ENCODE data around the gene POLDIP3. TPM values are rescaled to one million over a fixed set of nuclear protein-coding genes. Genes with fewer than 3 reads are reported as not detected.
"Not testable (repeated sequence)": the region's sequence is repeated elsewhere in the genome, so short reads cannot be mapped to it uniquely, and the experiment has no call there.

POLDIP3 gene
- total RNA-seq, 1 donor from 2014 or later: 34.9 TPM

DNA sequence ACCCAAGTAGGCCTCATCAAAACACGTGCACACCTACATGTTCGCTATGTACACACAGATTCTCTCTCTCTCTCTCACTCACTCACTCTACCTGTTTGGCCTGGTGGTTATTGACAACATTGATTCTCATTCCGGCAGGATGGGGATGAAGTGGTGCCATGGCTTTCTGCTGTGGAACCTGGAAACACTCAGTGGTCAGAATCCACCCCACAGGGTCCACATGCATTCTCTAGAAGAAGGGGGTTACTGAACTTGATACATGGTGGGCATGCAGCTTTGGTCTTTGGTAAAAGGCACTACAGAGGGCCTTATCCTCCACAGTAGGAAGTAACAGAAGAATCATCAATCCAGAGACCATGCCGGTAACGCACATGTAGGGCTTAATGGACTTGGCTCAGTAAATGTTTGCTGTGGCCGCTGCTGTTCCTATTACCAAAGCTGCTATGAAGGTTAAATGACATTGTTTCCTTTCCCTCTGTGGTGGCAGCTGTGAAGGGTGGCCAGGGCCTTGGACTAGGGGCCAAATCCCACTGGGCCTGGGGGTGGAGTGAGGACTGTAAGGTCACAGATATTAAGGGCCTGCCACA, 12.7 kb downstream of the POLDIP3 start:
- DNase-seq (ENCODE audit: low spot score): no peak
- intact Hi-C loops (cut with DNase I): no loop called here

DNA sequence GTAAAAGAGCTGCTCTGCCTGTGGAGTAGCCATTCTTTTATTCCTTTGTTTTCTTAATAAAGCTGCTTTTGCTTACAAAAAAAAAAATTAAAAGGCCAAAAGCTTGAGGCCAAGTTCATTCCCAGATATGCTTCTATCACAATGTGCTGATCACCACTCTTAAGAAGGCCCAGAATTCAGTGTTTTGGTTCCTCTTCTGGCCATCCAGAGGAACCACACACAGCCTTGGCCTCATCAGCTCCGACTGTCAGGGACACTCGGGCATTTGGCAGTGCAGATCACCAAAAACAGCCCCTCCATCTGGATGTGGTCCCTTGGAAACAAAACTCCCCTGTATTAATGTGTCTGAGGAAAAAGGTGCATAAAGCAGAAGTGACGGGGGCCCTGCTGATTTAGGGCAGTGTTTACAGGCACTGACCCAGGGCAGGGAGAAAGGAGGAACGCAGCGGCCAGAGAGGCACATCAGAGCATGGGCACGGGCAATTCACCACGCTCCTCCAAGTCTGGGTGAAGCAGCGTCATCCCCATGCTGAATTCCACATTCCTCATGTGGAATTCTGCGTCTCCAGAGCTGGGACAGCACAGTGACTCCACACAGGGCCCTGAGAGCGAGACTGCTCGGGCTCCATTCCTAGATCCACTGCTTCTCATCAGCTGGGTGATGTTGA, 17.7 kb downstream of the POLDIP3 start:
- intact Hi-C loops (cut with DNase I): loop anchor here (2.0 kb wide), 1 partner anchor 18 kb away; the partner anchor contains the start of gene POLDIP3
- DNase-seq (ENCODE audit: low spot score): no peak

DNA sequence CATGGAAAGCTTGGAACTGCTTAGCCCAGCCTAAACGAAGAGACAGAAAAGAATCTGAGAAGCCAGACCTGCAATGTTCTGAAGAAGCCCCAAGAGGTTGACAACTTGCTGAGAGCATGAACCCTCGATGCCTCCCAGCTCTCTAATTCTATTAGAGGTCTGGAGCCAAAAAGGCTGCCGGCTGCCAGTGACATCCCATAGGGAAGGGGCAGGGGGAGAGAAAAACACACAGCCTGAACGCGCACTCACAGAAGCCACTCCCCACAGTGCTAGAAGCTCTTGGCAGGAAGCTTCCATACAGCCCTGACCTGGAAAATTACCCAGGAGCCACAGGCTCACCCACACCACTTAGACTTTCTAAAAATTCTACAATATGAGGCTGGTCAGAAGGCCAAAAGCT, 18.3 kb downstream of the POLDIP3 start:
- DNase-seq (ENCODE audit: low spot score): no peak
- intact Hi-C loops (cut with DNase I): loop anchor here (2.0 kb wide), 1 partner anchor 18 kb away; the partner anchor contains the start of gene POLDIP3

DNA sequence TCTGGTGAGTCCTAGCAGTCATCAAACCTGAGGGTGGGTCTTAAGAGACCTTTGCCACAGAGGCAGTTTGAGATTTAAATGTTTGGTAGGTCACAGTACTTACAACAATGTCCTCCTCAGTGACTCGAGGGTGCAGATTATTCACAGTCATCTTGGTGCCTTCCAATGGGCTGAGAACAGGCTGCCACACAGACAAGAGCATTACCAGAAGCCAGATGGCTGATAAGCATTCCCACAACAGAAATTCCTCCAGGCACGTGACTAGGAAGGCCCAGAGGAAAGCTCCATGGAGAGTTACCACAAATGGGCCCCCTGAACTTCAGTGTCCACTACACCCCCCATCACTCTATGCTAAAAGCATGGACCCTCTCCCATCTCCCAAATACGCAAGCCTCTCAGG, 19.2 kb downstream of the POLDIP3 start:
- DNase-seq (ENCODE audit: low spot score): no peak
- intact Hi-C loops (cut with DNase I): no loop called here

DNA sequence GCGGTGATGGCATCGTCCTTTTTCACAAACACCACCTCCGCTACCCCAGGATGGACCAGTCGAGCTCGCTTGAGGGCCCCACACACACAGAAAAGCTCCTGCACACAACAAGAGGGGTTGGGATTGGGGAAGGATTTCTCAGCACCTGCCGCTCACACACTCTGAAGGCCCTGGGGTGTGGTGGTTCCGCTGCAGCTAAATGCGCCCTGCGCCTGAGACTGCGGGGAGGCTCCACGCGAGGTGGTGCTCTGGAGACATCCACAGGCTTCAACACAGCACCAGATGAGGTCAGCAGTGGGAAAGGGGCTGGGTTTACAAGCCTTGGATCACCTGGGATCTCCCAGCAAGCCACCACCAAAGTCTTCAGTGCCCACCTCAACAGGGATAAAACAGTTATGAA, 22.7 kb downstream of the POLDIP3 start:
- intact Hi-C loops (cut with DNase I): no loop called here
- DNase-seq (ENCODE audit: low spot score): no peak

DNA sequence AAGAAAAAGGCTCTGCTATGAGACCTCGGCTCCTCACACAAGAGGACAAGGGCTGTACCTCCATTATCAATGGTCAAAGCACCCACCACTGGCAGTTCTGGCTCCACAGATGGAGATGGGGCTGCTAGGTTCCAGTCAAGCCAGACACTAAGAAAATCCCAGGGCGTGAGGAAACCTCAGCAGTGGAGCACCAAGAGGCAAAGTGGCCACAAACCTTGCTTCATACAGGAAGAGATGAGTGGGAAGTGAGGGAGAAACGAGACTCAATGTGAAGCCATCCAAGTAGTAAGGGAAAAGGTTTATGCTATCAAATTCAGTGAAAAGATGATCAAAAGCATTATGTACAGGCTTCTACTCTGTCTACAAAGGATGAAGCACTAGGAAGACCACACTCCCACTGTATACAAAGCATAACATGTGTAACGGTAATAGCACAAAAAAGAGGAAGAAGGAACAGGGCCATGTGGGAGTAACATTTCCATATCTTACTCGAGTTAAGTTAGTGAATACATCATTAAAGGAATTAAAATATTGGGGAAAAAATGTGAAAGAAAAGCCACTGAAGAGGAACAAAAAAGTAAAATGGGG, 27.0 kb downstream of the POLDIP3 start:
- no peak for DNase-seq (ENCODE audit: low spot score)
- intact Hi-C loops (cut with DNase I): no loop called here

DNA sequence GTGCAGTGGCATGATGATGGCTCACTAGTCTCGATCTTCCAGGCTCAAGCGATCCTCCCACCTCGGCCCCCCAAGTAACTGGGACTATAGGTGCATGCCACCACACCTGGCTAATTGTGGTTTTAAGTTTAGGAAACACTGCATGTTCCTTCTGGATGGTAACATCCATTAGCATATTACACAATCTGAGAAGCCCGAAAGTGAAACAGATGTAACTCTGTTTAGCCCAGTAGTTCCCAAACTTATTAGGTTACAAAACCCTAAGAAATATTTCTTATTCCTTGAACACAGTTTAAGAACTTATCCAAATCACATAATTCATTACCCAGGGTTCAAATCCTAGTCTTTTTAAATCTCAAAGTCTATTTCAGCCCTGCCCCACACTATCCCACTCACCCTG, 28.3 kb downstream of the POLDIP3 start:
- intact Hi-C loops (cut with DNase I): no loop called here
- DNase-seq (ENCODE audit: low spot score): no peak

DNA sequence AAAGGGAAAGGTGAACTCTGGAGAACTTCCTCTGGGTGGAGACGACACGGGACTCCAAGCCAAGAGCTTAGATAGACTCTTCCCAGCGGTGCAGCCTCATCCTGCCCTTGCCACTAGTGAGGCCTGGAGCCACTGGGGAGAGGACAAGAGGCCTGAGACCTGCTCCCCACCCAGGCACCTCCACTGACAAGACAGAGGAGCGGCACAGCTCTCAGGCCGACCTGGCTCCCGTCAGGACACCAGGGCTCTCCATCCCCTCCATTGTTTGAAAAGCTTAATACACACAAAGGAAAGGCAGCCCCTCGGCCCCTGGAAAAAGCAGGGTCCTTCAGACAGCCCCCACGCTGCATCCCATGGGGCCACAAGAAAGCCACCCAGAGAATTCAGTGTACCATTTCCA, 29.6 kb downstream of the POLDIP3 start:
- intact Hi-C loops (cut with DNase I): no loop called here
- DNase-seq (ENCODE audit: low spot score): no peak

DNA sequence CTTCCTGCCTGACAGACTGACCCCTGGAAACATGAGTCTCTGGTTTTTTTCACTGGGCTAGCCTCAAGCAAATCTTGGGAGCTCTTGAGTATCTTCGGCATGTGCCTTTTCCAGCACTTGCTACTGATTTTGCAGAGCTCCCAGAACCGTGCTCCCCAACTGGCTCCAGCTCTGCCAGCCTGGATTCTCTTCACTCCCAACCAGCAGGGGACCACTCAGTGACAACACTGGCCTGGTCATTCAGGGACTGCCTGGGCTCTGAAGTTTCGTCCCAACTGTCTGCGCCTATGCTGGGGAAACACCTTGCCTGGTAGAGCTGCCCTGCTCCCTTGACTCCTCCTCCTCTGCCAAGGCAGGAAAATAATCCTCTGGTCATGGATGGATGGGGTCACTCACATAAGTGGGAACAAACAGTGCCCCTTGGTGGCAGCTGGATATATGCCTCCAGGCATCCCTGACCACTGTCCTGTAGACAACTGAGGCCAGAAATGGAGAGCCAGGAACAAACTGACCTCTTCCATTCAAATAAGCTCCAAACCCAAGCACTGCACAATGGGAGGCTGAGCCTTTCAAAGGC, 30.2 kb downstream of the POLDIP3 start:
- intact Hi-C loops (cut with DNase I): no loop called here
- DNase-seq (ENCODE audit: low spot score): no peak

DNA sequence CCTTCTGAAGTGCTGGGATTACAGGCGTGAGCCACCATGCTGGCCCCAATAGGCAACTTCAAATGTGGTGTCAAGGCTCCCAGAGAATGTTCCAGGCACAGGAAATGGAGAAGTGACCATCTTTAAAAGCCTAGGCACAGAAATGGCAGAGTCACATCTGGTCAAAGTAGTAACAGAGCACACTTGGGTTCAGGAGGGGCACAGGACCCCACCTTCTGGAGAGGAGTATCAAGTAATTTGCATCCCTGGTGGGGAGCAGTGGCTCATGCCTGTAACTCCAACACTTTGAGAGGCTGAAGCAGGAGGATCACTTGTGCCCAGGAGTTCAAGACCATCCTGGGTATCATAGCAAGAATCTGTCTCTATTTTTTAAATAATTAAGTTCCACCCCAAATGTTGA, 31.7 kb downstream of the POLDIP3 start:
- intact Hi-C loops (cut with DNase I): no loop called here
- DNase-seq (ENCODE audit: low spot score): no peak

DNA sequence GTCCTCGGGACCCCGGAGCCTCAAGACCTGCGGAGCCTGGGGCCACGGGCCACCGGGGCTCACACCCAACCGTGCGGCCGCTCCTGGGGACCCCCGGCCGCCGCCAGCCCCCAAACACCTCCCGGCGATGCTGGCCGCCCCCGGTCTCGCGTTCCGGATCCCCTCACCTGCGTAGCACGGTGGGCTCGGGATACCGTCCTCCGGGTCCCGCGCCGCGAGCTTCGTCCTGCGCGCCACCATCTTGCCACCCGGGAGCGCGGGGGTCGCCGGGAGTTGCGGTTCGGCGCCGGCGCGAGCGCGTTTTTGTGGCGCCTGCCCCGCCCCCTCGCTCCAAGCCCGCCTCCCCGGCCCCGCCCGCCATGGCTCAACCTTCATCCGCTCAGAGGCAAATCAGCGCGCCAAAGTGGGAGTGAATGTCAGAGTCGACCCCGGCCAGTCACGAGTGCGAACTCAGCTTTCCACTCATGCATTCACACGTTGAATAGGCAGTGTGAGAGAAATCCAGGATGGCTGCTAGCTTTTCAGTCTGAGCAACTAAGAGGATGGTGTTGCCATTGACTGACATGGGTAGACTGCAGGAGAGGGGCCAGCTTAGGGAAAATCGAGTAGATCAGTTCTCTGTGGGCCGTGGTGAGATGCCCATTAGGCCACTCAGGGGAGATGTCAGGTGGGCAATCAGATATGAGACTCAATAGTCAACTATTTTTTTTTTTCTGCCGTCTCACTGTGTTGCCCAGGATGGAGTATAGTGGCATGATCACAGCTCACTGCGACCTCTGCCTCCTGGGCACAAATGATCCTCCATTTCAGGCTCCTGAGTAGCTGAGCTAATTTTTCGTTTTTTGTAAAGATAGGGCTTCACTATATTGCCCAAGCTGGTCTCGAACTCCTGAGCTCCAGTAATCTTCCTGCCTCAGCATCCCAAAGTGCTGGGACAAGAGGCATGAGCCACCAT, 32.6 kb downstream of the POLDIP3 start:
- intact Hi-C loops (cut with DNase I): no loop called here
- peak; percentile 86 for DNase-seq (ENCODE audit: low spot score)

DNA sequence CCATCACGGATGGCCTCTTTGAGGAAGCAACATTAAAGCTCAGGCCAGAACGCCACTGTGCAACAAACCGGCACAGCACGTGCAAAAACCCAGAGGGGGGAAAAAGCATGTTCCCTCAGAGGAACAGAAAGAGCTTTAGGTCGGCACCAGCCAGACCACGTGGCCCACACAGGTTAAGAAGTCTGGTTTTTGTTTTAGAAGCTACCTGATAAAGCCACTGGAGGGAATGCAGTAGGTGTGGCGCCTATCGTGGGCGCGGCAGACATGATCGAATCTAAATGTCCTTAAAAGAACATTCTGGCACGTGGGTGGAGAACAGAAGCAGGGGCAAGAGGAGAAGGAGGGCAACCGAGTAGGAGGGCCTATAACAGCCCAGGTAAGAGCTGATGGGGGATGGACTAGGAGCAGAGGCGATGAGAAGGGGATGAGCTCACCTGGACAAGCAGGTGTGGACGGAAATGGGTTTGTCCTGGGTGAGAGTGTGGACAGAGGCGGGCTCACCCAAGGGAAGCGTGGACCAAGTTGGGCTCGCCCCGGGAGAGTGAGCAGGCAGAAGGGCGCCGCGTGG, 33.4 kb downstream of the POLDIP3 start:
- DNase-seq (ENCODE audit: low spot score); intact Hi-C loops (cut with DNase I): not testable (repeated sequence)

DNA sequence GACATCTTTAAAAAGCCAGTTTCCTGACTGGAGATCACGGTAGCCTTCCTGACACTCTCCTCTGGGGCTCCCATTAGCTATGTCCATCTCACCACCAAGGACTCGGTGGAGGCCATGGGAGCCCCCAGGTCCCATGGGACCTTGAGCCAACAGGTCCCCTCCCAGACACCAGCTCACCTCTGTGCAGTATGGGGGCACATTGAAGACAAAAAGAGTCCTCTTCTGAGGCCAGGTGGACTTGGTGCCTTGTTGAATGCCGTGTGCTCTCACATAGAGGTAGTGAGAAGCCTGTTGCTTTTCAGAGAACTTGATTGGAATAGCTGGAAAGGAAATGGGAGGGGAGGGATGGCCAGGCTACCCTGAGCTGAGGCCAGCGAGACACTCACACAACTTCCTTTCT, 34.6 kb downstream of the POLDIP3 start:
- DNase-seq (ENCODE audit: low spot score); intact Hi-C loops (cut with DNase I): not testable (repeated sequence)

DNA sequence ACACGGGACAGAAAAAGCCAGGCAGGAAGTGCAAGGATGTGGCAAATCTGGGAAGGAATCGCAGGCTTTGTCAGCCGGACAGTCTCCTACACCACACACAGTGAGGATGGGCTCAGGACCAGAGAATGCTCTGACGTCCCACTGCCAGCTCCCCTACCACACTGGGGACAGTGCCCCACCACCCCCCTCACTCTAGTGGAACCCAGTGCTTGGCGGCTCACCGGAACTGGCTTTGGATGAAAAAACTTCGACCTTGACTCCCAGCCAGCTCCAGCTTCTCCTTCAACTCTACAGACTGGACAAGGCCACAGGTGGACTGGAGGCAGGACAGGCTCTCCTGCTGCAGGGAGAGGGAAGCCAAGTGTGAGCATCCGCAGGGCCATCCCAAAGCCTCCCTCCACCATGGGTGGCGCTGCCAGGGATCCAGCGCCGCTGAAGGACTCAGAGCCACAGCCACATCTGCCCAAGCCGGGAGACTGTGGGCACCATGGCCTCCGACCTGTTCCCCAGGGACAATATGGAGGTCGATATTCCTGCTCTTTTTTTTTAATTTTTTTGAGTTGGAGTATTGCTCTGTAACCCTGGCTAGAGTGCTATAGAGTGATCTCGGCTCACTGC, 37.0 kb downstream of the POLDIP3 start:
- no peak for DNase-seq (ENCODE audit: low spot score)
- intact Hi-C loops (cut with DNase I): no loop called here

DNA sequence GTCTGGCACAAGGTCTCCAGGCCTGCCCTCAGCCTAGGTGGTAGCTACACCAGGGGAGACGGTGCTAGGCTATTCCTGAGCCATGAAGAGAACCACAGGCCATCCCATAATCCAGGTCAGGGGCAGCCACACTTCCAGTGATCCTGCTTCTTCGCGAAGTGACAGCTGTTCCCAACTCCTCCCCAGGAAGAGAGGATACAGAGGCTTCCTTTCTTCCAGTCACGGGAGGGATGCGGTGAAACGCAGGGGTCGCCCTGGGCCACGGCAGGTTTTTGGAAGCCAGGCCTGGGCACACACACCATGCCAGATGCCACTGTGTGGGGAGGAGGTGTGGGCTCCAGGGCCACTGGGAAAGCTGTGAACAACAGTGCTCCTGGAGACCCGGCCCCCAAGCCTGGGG, 37.5 kb downstream of the POLDIP3 start:
- intact Hi-C loops (cut with DNase I); DNase-seq (ENCODE audit: low spot score): not testable (repeated sequence)

DNA sequence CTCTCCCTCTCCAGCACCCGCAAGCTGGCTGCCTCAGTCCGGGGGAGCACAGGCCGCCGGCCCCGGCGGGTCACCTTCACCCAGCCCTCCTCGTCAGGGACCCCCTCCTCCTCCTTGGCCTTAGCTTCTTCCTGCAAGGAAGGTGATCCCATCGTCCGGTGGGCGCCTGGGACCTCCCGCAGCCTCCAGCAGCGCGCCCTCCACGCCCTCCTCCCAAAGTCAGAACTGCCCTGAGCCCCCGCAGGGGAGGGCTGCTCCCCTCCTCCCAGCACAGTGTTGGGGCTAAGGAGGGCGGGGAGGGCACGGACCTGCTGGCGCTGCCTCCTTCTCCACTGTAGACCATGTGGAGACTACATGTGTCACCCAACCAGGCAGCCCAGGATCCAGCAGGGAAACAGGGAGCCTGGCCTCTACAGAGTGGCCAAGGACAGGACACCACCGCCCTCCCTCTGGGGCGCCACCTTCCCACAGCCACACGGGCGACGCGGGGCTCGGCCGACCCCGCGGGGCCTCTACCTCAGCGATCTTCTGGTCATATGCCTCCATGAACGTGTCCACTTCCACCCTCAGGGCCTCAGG, 38.6 kb downstream of the POLDIP3 start:
- intact Hi-C loops (cut with DNase I); DNase-seq (ENCODE audit: low spot score): not testable (repeated sequence)

DNA sequence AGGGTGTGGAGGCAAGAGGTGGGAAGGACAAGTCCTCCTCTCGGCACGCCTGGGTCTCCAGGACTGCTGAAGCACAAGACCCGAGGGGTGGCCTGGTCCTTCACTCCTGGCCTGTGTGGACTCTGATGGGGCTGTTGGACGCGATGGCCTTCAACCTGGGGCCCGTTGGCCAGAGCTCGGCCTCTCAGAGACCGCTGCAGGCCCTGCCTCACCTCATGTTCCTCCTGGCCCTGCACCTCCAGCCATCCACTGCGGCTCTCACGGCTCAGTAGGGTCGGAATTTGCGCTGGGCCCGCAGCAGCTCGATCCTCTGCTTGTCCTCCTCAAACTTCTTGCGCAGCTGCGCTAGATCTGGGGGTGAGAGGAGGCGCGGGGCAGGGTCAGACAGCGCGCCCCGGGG, 40.2 kb downstream of the POLDIP3 start:
- intact Hi-C loops (cut with DNase I); DNase-seq (ENCODE audit: low spot score): not testable (repeated sequence)

DNA sequence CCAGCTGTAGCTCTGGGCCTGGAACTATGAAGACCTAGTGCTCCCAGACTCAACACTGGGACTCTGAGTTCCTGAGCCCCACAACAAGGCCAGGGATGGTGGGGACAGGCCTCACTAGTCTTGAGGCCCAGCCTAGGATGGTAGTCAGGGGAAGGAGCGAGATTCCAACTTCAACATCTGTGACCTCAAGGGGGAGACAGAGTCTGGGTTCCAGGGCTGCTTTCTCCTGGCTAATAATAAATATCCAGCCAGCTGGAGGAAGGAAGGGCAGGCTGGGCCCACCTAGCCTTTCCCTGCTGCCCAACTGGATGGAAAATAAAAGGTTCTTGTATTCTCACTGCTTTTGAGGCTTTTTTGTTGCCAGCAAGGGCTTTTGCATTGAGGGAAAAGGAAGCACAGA, 40.6 kb downstream of the POLDIP3 start:
- DNase-seq (ENCODE audit: low spot score); intact Hi-C loops (cut with DNase I): not testable (repeated sequence)

DNA sequence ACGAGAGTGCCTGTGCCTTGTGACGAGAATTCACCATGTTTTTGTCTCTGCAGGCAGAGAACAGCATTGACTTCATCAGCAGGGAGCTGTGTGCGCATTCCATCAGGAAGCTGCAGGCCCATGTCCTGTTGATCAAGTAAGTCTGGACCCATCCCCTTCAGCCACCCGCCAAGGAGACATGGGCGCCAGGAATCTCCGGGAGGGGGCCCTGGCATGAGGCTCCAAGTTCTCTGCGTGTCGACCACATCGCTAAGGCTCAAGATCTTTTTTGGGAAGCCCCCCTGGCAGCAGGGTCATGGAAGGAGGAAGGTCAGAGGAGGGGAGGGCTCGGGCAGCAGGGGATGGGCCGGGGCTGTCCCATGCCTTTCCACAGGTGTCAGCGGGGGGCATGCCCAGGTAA, 43.6 kb downstream of the POLDIP3 start:
- DNase-seq (ENCODE audit: low spot score); intact Hi-C loops (cut with DNase I): not testable (repeated sequence)
